Muscle of arm (tissue), 12 donors: ENCODE data around the gene C5. TPM values are rescaled to one million over a fixed set of nuclear protein-coding genes. Genes with fewer than 3 reads are reported as not detected.
A peak's percentile ranks its signal among the peaks of the same experiment; 100 is the strongest.

ENCODE experiments used
- DNase-seq: peaks from one replicate; pipeline ENCODE4 v3.0.0-alpha.2; 2013
- polyA plus RNA-seq, 12 donors: library from polyadenylated mRNA; unstranded; fragments of 120-200 nt; gene quantifications; one replicate each; pipeline ENCODE4 v1.2.1, GENCODE V29; 2013; ENCODE audit not compliant: insufficient read length in 12 of 12

The C5 gene
- polyA plus RNA-seq, 12 donors, result 5.0 to 13.7 (median 9.1) TPM; not detected in 1

- no peak for DNase-seq
Observed at GRCh38 chr9:120942186-120943001, 107.7 kb downstream of the C5 start.

GRCh38 chr9:120941046-120941770, 108.9 kb downstream of the C5 start:
- DNase-seq, result peak; percentile 31

GRCh38 chr9:120940573-120940972, 109.5 kb downstream of the C5 start:
- DNase-seq, result no peak

GRCh38 chr9:120938851-120939250, 111.2 kb downstream of the C5 start:
- DNase-seq, result no peak

GRCh38 chr9:120937596-120937995, 112.5 kb downstream of the C5 start:
- DNase-seq, result peak; percentile 26

GRCh38 chr9:120937127-120937526, 112.9 kb downstream of the C5 start:
- DNase-seq, result peak; percentile 56

GRCh38 chr9:120936764-120937122, 113.3 kb downstream of the C5 start:
- DNase-seq, result no peak

GRCh38 chr9:120936011-120936763, 113.9 kb downstream of the C5 start:
- DNase-seq, result peak; percentile 97

GRCh38 chr9:120935383-120935857, 114.7 kb downstream of the C5 start:
- peak; percentile 86 for DNase-seq

GRCh38 chr9:120934281-120934680, 115.8 kb downstream of the C5 start:
- no peak for DNase-seq

GRCh38 chr9:120933310-120934055, 116.6 kb downstream of the C5 start:
- no peak for DNase-seq

GRCh38 chr9:120932086-120932823, 117.8 kb downstream of the C5 start:
- no peak for DNase-seq

- peak; percentile 42 for DNase-seq
Observed at GRCh38 chr9:120931231-120932085, 118.6 kb downstream of the C5 start.

GRCh38 chr9:120929229-120929791, 120.8 kb downstream of the C5 start:
- DNase-seq, result no peak

- peak; percentile 57 for DNase-seq
Observed at GRCh38 chr9:120928483-120929228, 121.4 kb downstream of the C5 start.

GRCh38 chr9:120928015-120928482, 122.0 kb downstream of the C5 start:
- peak; percentile 35 for DNase-seq

GRCh38 chr9:120927269-120928014, 122.6 kb downstream of the C5 start:
- no peak for DNase-seq
